Placental pericyte (primary cell): ENCODE results near the gene AAMP. TPM values are rescaled to one million over a fixed set of nuclear protein-coding genes. Genes with fewer than 3 reads are reported as not detected.

Experiments
- total RNA-seq: library from RNA; depleted of rRNA; stranded (reverse); fragments of >200 nt; gene quantifications from 2 replicates; pipeline ENCODE4 v1.2.3, GENCODE V29; 2012

Gene AAMP
- total RNA-seq, result 127 and 165 TPM in 2 replicates

GRCh38 chr2:218269900-218270720, at the start of gene AAMP, which contains the start of gene PNKD:
Gene AAMP, minus strand, starts transcription at chr2:218270137. Its CDS starts 51 bp downstream, at chr2:218270086.
Gene PNKD, plus strand, starts transcription at chr2:218270519. Its CDS starts 17 bp downstream, at chr2:218270536.

GRCh38 chr2:218292048-218293014, 22.4 kb upstream of the AAMP start, which contains the start of gene TMBIM1:
Gene TMBIM1, minus strand, starts transcription at chr2:218292503. Its CDS starts 10,362 bp downstream, at chr2:218282141.

GRCh38 chr2:218260742-218261422, 9.1 kb downstream of the AAMP start, which contains the start of gene GPBAR1:
Gene GPBAR1, plus strand, starts transcription at chr2:218261015. Its CDS starts 1,710 bp downstream, at chr2:218262725.

GRCh38 chr2:218216674-218217359, 53.1 kb downstream of the AAMP start, which contains the start of gene ARPC2:
Gene ARPC2, plus strand, starts transcription at chr2:218217189. Its CDS starts 282 bp downstream, at chr2:218217471.

Other genes with a start within 250 kb of the AAMP start
- not detected in 2 replicates for gene RUFY4, start 200.9 kb downstream of the AAMP start, total RNA-seq
- gene CXCR2, start 144.1 kb downstream of the AAMP start, total RNA-seq, result not detected in 2 replicates
- gene CXCR1, start 103.2 kb downstream of the AAMP start, total RNA-seq, result not detected in 2 replicates
- 428 and 639 TPM in 2 replicates for gene ARPC2, start 52.9 kb downstream of the AAMP start, total RNA-seq
- gene GPBAR1, start 9.1 kb downstream of the AAMP start, total RNA-seq, result 0.14 and 0.22 TPM in 2 replicates
- 25.3 and 48.1 TPM in 2 replicates for gene PNKD, start 382 bp upstream of the AAMP start, total RNA-seq
- 168 and 229 TPM in 2 replicates for gene TMBIM1, start 22.4 kb upstream of the AAMP start, total RNA-seq
- not detected in 2 replicates for gene CATIP, start 86.7 kb upstream of the AAMP start, total RNA-seq
- under 0.01 and 0.14 TPM in 2 replicates for gene SLC11A1, start 112.1 kb upstream of the AAMP start, total RNA-seq
- gene CTDSP1, start 129.7 kb upstream of the AAMP start, total RNA-seq, result 77.3 and 101 TPM in 2 replicates
- gene VIL1, start 149.0 kb upstream of the AAMP start, total RNA-seq, result not detected in 2 replicates